Gastroesophageal sphincter (tissue), 4 donors: ENCODE data around the gene C12orf75. TPM values are rescaled to one million over a fixed set of nuclear protein-coding genes. Genes with fewer than 3 reads are reported as not detected.
A peak's percentile ranks its signal among the peaks of the same experiment; 100 is the strongest.

Experiments
- ATAC-seq: fragments of 150-250 bp; one replicate; pipeline ENCODE4 v1.9.1; 2016; ENCODE audit warnings: mild to moderate bottlenecking, moderate library complexity
- H3K27ac ChIP-seq, 4 donors: fragments of 200-600 bp; sonication (generic) in 3 of 4; 1 replicate in 3 of 4; 2 replicates in 1 of 4; pipeline ENCODE4 v1.5.1; 2016 to 2019
- H3K27me3 ChIP-seq: fragments of 200-600 bp; sonication (generic); one replicate; pipeline ENCODE4 v1.5.1; 2019
- H3K36me3 ChIP-seq, 2 donors: fragments of 200-600 bp; sonication (generic); one replicate each; pipeline ENCODE4 v1.5.1; 2019; ENCODE audit warnings: control low read depth in 1 of 2
- H3K4me1 ChIP-seq, 3 donors: fragments of 200-600 bp; sonication (generic); 1 replicate in 2 of 3; 2 replicates in 1 of 3; pipeline ENCODE4 v1.5.1; 2016 to 2019; ENCODE audit warnings: control low read depth in 2 of 3
- H3K4me3 ChIP-seq, 2 donors: fragments of 200-600 bp; sonication (generic); one replicate each; pipeline ENCODE4 v1.5.1; 2019; ENCODE audit warnings: mild to moderate bottlenecking in 1 of 2, moderate library complexity in 1 of 2
- H3K9me3 ChIP-seq, 3 donors: fragments of 200-600 bp; sonication (generic); one replicate each; pipeline ENCODE4 v1.5.1; 2017 to 2019; ENCODE audit warnings: control low read depth in 2 of 3
- EP300 ChIP-seq: sonication (generic); formaldehyde crosslinking; IDR thresholded peaks from one replicate; pipeline ENCODE4 v1.6.1; 2017; ENCODE audit warnings: antibody characterized with exemption, mild to moderate bottlenecking
- POLR2A ChIP-seq, 2 donors: fragments of 450-650 bp; IDR thresholded peaks; one replicate each; pipeline ENCODE4 v1.6.1; 2017; ENCODE audit warnings: antibody characterized with exemption in 2 of 2, mild to moderate bottlenecking in 2 of 2, moderate library complexity in 1 of 2
- POLR2AphosphoS5 ChIP-seq: sonication (generic); formaldehyde crosslinking; IDR thresholded peaks from one replicate; pipeline ENCODE4 v1.6.1; 2017; ENCODE audit warnings: antibody characterized with exemption
- WGBS, 2 donors: methylation state at CpG; one replicate each; pipeline ENCODE4 v1.1.5; 2018; ENCODE audit warnings: low coverage in 1 of 2; 5-methylcytosine and 5-hydroxymethylcytosine counted together
- total RNA-seq, 4 donors: library from RNA; depleted of rRNA; stranded (reverse); fragments of >200 nt; gene quantifications; one replicate each; pipeline ENCODE4 v1.1.0, GENCODE V29; 2016
- TF ChIP-seq, protein P1 (sequence below), 4 experiments: fragments of 200-600 bp in 2 of 4; fragments of 450-650 bp in 2 of 4; sonication (generic) in 1 of 4; IDR thresholded peaks; one replicate each; pipeline ENCODE4 v1.5.1; 2017 to 2019; ENCODE audit warnings: antibody characterized with exemption in 4 of 4, mild to moderate bottlenecking in 2 of 4, moderate library complexity in 2 of 4

C12orf75 gene
- total RNA-seq, 4 donors from 2014 or later, result 1.9 to 4.3 (median 2.2) TPM; not detected in 1

DNA sequence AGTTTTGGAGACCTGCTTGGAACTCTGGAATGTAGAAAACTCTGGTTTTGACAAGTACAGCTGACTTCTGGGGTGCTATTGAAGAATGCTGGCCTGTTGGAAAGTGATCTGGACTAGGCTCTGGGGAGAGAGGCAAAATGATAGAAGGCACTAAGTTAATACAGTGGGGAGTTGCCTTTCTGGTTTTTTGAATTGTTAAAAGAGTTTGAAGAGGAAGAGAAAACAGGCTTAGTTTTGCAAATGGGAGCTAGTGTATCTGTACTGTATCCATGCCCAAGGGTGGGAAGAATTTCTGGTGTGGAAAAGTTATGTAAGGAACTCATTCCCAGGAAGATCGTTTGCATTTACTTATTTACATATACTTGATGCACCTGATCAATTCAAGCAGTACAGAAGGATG lies 43.8 kb downstream of the C12orf75 start:
- no peaks in the 10 kb centered on the region for H3K9me3 ChIP-seq
- no peak overlapping the region for H3K27ac ChIP-seq
- no peak overlapping the region for H3K4me3 ChIP-seq
- peaks cover 6% of the 10 kb centered on the region for H3K27me3 ChIP-seq
- no peaks in the 10 kb centered on the region for H3K4me1 ChIP-seq
- no peak for ATAC-seq
- no peak for TF ChIP-seq POLR2A (IDR thresholded peaks at IDR 0.05)
- TF ChIP-seq EP300, result no peak
- TF ChIP-seq POLR2AphosphoS5, result no peak
- TF ChIP-seq, protein P1, sequence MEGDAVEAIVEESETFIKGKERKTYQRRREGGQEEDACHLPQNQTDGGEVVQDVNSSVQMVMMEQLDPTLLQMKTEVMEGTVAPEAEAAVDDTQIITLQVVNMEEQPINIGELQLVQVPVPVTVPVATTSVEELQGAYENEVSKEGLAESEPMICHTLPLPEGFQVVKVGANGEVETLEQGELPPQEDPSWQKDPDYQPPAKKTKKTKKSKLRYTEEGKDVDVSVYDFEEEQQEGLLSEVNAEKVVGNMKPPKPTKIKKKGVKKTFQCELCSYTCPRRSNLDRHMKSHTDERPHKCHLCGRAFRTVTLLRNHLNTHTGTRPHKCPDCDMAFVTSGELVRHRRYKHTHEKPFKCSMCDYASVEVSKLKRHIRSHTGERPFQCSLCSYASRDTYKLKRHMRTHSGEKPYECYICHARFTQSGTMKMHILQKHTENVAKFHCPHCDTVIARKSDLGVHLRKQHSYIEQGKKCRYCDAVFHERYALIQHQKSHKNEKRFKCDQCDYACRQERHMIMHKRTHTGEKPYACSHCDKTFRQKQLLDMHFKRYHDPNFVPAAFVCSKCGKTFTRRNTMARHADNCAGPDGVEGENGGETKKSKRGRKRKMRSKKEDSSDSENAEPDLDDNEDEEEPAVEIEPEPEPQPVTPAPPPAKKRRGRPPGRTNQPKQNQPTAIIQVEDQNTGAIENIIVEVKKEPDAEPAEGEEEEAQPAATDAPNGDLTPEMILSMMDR (IDR thresholded peaks at IDR 0.05), result no peak
- H3K36me3 ChIP-seq, result no peaks in the 10 kb centered on the region
- WGBS, 2 donors, result 88 to 91% methylated on average over 1 of the region's 1 CpG

DNA sequence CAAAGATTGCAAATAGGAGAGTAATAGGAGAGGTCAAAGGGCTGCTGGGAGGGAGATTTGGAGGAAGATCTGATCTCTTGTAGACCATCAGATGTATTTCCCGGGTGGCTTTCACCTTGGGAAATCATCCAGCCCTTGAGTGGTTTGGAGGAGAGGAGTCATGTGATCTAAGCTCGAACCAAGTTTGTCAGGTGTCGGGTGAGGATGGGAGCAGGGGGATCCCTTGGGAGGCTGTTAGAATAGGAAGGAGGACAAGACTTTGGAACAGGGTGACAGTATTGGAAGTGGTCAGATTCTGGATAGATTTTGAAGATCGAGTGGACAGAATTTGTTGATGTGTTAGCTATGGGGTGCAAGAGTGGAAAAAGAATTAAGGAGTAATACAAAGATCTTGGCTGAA lies 46.6 kb downstream of the C12orf75 start:
- 85 to 95% methylated on average over 4 of the region's 4 CpGs for WGBS, 2 donors
- no peaks in the 10 kb centered on the region for H3K4me1 ChIP-seq
- ATAC-seq, result no peak

DNA sequence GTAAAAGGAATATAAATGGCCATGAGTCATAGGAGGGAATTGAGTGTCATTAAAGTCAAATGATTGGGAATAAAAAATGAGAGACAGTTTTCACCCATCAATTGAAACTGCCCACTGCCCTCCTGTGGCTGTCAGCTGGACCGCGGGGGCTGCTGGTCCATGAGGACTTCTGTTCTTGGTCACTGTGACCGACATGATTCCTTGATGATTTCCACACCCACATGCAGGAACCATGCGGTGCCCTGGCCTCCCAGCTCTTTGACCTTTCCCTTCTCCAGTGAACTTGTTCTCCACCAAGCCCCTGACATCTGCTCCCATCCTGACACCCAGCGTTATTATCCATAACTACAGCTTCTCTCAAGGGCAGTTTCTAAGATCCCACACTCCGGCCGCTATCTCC lies 48.4 kb downstream of the C12orf75 start:
- H3K27me3 ChIP-seq, result peaks cover 6% of the 10 kb centered on the region
- peaks cover 0 to 12% (median 0%) of the 10 kb centered on the region in 3 donors for H3K4me1 ChIP-seq
- no peak for ATAC-seq
- no peaks in the 10 kb centered on the region for H3K36me3 ChIP-seq
- H3K9me3 ChIP-seq, result no peaks in the 10 kb centered on the region
- no peak overlapping the region for H3K4me3 ChIP-seq
- no peak for TF ChIP-seq POLR2A (IDR thresholded peaks at IDR 0.05)
- H3K27ac ChIP-seq, result no peak overlapping the region
- WGBS, 2 donors, result 76 to 89% methylated on average over 4 to 7 of the region's 7 CpGs

More for the DNA sequence above, 46.6 kb downstream of the C12orf75 start:
- no peak overlapping the region for H3K27ac ChIP-seq
- H3K27me3 ChIP-seq, result peaks cover 6% of the 10 kb centered on the region
- H3K36me3 ChIP-seq, result no peaks in the 10 kb centered on the region
- TF ChIP-seq, protein P1 (IDR thresholded peaks at IDR 0.05), result no peak
- TF ChIP-seq EP300 (no peak), POLR2AphosphoS5 (no peak), POLR2A (IDR thresholded peaks at IDR 0.05) (no peak)
- H3K9me3 ChIP-seq, result no peaks in the 10 kb centered on the region
- H3K4me3 ChIP-seq, result no peak overlapping the region

DNA sequence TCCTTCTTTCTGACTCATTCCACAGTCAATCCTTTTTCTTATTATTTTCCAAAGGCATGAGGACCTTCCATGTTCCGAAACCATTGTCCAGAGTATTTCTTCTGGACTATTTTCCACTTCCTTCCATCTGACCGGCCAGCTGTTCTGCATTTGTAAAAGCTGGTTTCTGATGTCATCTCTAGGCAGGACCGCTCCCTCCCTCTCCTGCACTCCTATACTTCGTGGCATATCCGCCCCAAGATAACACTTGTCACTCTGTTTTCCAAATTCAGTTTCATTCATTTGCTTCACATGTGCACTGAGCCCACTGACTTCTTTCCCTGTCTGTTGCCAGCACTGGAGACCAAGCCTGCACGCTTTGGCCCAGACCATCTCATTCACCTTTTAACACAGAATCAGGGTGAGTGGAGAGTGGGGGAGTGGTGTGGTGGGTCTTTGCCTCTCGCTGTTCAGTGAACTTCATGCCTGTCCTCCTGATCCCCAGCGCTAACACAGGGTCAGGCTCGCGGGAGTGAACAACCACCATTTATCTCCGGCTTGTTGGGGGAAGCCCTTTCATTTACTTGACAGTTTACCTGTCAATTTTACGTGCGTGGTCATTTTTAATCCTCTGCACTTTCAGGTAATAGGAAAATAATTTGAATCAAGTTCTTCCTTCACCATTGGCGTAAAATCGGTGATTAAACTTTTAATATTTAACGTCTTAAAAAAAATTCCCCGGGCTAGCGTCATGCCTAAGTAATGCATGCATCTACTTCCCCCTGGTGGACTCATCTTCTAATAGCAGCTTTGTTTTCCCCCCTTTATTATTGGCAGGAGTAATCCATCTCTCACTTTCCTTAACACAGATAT lies 52.5 kb downstream of the C12orf75 start:
- H3K4me1 ChIP-seq, result peaks cover 0 to 12% (median 0%) of the 10 kb centered on the region in 3 donors
- ATAC-seq, result peak; percentile 66
- TF ChIP-seq, protein P1 (IDR thresholded peaks at IDR 0.05), result peak; percentile 77 to 80 (median 79)
- no peak for TF ChIP-seq EP300
- no peaks in the 10 kb centered on the region for H3K9me3 ChIP-seq
- no peak overlapping the region for H3K27ac ChIP-seq
- 14 to 15% methylated on average over 10 to 18 of the region's 18 CpGs for WGBS, 2 donors
- H3K36me3 ChIP-seq, result no peaks in the 10 kb centered on the region
- peak overlapping the region; percentile 18 to 26 for H3K4me3 ChIP-seq
- H3K27me3 ChIP-seq, result no peaks in the 10 kb centered on the region

DNA sequence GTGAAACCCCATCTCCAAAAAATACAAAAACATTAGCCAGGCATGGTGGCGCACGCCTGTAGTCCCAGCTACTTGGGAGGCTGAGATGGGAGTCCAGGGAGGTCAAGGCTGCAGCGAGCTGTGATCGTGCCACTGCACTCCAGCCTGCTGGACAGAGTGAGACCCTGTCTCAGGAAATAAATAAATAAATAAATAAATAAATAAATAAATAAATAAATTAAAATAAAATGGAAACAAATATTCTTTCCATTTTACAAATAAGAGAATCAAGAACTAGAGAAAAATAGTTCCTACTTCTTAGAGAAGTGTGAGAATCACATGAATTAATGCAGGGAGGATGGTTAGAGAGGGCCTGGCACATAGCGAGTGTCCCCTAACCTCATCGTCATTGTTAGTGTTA lies 53.7 kb downstream of the C12orf75 start:
- ATAC-seq, result no peak
- 89 to 92% methylated on average over 5 to 6 of the region's 6 CpGs for WGBS, 2 donors

More for the DNA sequence above, 53.7 kb downstream of the C12orf75 start:
- TF ChIP-seq POLR2A (IDR thresholded peaks at IDR 0.05) (no peak), EP300 (no peak), POLR2AphosphoS5 (no peak)
- TF ChIP-seq, protein P1 (IDR thresholded peaks at IDR 0.05), result no peak
- no peaks in the 10 kb centered on the region for H3K36me3 ChIP-seq
- H3K27me3 ChIP-seq, result no peaks in the 10 kb centered on the region
- peaks cover 0 to 12% (median 0%) of the 10 kb centered on the region in 3 donors for H3K4me1 ChIP-seq
- H3K9me3 ChIP-seq, result no peaks in the 10 kb centered on the region
- H3K27ac ChIP-seq, result no peak overlapping the region
- H3K4me3 ChIP-seq, result no peak overlapping the region
